Uterus (tissue), 2 donors: Measurements from ENCODE around the gene PLRG1.

Experiments
- CTCF ChIP-seq, 4 experiments: fragments of 200-600 bp in 2 of 4; fragments of 450-650 bp in 2 of 4; sonication (generic) in 2 of 4; IDR thresholded peaks; one replicate each; pipeline ENCODE4 v1.5.1; 2016 to 2019; ENCODE audit warnings: antibody characterized with exemption in 4 of 4, mild to moderate bottlenecking in 2 of 4, moderate library complexity in 1 of 4
- POLR2A ChIP-seq, 2 donors: fragments of 450-650 bp; IDR thresholded peaks; one replicate each; pipeline ENCODE4 v1.6.1; 2016; ENCODE audit warnings: antibody characterized with exemption in 2 of 2, mild to moderate bottlenecking in 1 of 2, moderate library complexity in 1 of 2

- no peak for TF ChIP-seq POLR2A (IDR thresholded peaks at IDR 0.05)
- no peak for TF ChIP-seq CTCF (IDR thresholded peaks at IDR 0.05)
Observed at GRCh38 chr4:154511981-154512380, 38.2 kb downstream of the PLRG1 start.
